Nucleus accumbens (tissue), 56 donors: ENCODE data around the gene SGCA.

Experiments used
- DNase-seq, 56 donors: peaks; one replicate each; lab custom pipeline; 2025; lab: John Stamatoyannopoulos, UW

SGCA gene

DNA sequence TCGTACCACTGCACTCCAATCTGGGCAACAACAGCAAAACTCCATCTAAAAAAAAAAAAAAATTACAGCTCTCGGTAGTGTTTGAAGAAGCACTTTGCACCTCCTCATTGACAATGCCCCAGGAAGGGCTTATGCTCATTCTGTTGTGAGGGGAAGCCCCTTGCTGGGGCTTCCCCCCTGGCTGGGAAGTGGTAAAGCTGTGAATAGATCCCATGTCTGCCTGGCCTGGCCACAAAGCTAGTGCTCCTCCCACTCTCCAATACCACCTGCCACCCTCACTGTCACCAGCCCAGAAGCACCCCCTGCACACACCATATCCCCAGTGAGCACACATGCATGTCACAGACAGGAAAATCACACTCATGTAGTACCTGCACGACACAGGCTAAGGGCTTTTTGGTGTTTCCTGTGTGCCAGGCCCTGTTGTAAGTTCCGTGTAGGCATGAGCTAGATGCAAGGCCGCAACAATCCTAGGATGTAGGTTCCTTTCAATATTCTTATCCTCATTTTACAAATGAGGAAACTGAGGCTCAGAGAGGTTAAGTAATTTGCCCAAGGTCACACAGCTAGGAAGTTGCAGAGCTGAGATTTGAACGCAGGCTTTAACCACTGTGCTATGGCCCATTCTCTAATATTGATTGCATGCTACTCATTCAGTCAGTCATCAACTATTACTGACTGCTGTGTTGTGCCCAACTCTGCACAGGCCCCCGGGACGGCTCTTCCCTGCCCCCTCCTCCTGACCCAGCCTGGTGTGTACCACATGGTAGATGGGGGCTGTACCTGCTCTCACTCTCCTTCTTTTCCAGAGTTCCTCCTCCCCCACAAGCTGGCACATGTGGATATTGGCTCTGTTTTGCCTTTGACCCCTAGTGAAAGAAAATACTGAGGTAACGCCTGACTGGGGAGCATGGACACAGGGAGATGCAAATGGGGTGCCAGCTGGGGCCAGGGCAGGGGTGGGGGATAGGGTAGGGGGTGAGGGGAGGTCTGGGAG, 47.5 kb downstream of the SGCA start:
- DNase-seq = no peak

DNA sequence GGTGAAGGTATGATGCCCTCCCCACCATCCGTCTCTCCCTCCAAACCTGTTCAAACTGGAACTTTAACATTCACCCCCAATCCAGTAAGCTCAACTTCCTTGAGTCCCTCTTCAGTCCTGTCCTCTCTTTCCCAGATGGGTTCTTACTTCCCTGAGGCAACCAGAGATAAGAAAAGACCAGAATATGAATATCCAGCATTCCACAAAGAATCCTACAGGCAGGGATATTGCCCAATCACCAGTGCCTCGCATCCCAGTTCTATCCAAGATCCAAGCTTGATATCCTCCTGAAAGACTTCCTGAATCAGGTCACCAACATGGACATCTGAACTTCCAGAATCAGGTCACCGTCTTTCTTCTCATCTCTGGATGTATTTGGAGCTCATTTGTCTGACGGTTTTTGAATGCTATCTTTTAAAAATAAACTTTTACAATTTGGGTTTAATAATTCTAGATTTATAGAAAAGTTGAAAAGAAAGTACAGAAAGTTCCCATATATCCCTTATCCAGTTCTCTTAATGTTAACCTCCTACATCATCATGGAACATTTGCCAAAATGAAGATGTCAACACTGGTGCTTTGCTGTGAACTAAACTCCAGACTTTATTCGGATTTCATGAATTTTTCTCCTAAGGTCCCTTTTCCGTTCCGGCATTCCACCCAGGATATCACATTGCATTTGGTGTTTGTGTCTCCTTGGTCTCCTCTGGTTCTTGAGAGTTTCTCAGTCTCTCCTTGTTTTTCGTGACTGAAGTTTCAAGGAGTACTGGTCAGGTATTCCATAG, 49.4 kb downstream of the SGCA start:
- no peak for DNase-seq

DNA sequence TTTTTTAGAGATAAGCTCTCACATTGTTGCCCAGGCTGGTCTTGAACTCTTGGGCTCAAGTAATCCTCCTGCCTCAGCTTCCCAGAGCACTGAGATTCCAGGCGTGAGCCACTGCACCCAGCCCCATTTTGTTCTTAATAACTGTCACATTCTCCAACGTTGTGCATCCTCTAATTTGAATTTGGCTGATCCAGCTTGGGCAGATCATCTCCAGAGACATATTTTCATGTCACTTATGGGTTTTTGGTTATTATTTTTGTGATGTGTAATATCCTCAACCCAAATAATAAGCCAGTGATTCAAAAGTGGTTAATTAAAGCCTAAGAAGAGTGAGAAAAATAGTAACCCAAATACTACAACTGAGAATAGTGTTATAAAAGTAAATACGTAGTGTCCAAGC, 51.8 kb downstream of the SGCA start:
- DNase-seq = no peak

DNA sequence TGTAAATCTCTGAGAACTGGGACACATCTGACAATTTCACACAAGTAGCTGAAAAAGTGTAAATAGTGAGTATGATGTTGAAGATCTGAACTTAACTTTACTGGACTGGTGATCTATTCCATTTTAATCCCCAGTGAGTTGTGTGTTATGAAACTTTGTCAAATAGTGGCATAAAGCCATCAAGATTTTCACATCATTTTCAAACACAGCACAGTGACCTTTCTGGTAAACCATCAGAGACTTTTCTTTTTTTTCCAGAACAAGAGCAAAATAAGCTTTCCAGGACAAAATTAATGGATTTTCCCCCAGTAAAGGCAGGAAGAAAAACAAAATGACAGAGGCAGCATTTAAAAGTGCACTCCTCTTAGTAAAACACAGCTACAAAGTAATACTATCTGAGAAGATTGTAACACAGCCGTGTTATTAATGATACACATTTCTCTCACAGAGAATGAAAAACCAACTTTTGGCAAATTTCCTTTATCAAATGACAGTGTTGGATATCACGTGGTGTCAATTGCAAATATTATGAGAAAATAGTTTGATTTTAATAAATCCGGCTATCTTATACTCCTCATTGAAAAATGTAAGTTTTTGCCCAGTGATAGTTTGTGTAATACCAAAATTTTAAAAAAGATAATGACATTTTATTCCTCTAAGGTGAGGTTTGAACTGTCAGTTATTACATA, 52.4 kb downstream of the SGCA start:
- no peak for DNase-seq

DNA sequence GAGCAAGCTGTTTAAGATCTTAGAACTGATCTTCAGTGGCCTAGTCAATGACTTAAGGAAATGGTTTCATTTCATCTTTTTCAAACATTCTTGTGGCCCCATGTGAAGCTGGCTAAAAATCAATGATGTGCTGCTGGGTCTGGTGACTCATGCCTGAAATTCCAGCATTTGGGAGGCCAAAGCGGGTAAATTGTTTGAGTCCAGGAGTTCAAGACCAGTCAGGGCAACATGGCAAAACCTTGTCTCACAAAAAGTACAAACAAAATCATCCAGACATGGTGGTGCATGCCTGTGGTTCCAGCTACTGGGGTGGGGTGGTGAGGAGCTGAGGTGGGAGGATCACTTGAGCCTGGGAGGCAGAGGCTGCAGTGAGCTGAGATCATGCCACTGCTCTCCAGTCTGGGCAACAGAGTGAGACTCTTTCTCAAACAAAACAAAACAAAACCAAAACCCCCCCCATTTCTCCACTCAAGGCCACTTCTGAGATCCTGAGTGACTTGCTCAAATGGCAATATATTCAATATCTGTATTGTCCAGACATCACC, 53.0 kb downstream of the SGCA start:
- DNase-seq = no peak

DNA sequence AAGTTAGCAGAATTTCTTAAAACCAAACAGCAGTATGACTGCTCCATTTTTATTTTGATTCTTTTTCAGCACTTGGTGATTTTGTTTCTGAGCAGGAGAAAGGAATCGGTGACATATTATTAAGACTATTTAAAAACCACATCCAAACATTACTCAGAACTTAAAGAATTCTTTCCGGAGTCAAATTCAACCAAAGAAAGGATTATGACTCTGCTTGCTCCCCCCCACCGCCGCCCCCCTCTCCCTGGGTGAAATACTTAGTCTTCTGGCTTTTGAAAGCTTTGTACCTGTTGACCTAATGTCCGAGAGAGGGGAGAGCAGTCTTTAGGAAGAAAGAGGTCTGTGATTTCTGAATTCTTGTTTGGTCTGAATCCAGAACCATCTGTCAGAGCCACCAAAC, 53.5 kb downstream of the SGCA start:
- no peak for DNase-seq

DNA sequence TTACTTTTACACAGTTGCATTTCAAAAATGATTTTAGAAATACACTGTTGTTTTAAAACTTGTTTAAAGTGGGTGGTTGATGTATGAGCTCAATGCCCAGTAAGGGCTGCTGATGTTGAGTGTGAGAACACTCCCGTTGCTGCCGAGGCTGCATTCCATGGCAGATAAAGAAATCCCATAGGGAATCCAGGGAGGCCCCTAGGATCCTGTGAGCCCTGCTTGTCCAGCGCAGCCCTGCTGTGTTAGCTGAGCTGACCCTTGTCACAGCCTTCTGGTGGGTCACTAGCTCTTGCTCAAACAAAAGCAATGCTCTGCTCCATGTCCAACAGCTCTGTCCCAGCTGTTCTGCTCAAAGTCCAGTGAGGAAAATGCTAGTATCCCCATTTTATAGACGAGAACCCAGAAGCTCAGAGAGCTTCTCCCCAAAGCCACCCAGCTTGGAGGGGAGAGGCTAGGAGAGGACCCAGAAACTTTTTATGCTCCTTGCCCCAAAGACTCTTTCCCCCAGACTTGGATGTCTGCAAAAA, 54.2 kb downstream of the SGCA start:
- no peak for DNase-seq

DNA sequence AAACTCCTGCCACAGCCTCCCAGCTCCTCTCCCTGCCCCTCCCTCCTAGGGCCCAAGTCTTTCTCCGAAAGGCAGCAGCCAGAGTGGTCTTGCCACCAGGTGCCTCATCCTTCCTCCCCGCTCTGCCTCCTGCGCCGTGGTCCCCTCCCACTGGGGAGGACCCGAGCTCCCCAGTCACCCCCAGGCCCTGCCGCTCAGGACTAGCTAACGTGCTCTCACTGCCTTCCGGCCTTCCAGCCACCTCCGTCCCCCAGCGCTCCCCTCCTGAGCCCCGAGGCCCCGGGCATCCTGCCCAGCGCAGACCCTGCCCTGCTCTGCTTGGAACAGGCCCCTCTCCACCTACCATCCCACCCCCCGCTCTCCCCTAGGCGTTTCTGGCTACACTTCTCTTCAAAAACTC, 55.0 kb downstream of the SGCA start:
- no peak for DNase-seq

DNA sequence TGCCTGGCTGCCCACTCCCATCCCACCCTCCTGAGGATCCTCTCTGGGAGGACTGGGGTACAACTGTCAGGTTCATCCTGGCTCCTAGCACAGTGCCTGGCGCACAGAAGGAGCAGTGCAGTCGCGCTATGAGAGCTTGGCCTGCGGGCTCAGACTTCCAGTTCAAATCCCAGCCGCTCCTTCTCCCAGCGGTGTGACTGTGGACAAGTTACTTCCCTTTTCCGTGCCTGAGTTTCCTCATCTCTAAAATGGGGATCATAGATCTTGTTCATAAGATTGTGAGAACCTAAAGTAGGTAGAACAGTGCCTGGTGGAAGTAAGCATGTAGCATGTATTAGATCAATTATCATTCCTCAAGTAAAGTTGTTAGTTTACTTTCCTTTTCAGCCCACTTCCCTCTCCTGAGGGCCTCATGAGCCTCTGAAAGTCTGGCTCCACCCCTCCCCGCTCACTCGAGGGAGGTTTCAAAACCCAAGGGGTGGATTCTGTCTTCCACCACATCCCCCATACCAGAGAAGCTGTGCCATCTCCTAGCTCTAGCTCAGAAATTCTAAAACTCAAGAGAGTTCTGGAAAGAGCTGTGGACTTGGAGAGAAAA, 55.6 kb downstream of the SGCA start:
- no peak for DNase-seq

DNA sequence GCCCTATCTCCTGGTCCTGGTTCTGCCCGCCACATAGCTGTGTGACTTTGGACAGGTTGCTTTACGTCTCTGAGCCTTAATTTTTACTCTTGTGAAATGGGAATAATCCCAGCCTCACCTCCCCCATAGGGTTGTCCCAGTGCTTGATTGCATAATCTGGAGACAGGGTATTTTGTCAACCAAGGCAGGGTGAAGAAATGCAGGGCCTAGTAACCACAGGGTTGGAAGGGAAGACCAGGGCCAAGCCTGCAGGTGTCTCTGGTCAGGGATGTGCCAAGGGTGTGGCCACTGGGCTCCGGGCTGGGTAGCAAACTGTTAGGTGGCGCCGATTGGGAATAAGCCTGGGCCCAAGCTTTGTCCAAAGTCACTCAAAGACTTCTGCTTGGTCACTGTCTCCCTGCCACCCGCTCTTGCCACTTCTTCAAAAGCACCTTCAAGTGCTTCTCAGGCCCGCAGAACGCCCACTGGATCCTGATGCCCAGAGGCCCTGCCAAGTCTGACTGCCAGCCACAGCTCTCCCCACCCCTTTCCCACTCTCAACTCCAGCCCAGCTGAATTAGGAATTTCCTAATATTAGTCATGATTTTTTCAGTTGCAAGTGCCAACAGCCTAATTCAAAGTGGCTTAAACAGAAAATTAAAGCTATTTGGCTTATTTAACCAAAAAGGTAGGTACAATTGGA, 56.2 kb downstream of the SGCA start:
- peak in 3 of 56 donors; percentile 7 to 13 (median 9) for DNase-seq

DNA sequence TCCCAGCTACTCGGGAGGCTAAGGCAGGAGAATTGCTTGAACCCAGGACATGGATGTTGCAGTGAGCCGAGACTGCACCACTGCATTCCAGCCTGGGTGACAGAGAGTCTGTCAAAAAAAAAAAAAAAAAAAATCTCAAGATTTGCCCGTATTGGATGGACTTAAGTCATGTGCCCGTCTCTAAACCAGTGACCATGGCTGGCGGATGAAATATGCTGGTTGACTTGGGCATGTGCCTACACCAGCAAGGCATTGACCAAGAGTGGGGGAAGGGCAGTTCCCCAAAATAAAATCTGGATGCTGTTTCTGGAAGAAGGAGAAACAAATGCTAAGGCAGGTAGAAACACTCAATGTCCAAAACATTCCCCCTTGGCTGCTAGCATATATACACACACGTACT, 57.1 kb downstream of the SGCA start:
- DNase-seq = no peak
